WTC11 (cell line): ENCODE data around the gene ZNF787.

Experiments used
- FOXK1 ChIP-seq: sonication (generic); formaldehyde crosslinking; IDR thresholded peaks from 2 replicates; pipeline ENCODE4 v1.8.0; 2022; ENCODE audit warnings: mild to moderate bottlenecking, moderate library complexity, missing genetic modification reagents
- JUN ChIP-seq: sonication (generic); formaldehyde crosslinking; IDR thresholded peaks from 2 replicates; pipeline ENCODE4 v1.8.0; 2023; ENCODE audit warnings: mild to moderate bottlenecking, missing genetic modification reagents
- RELA ChIP-seq: sonication (generic); formaldehyde crosslinking; IDR thresholded peaks from 2 replicates; pipeline ENCODE4 v1.8.1; 2022; ENCODE audit warnings: missing genetic modification reagents, mild to moderate bottlenecking, borderline replicate concordance
- TP53 ChIP-seq: sonication (generic); formaldehyde crosslinking; IDR thresholded peaks from 2 replicates; pipeline ENCODE4 v1.8.1; 2023; ENCODE audit warnings: mild to moderate bottlenecking, missing genetic modification reagents

GRCh38 chr19:56159009-56159559, 38.0 kb upstream of the ZNF787 start:
- TF ChIP-seq FOXK1 (CRISPR knock-in tag) (no peak), RELA (no peak), JUN (no peak), TP53 (CRISPR knock-in tag) (no peak)
